Measurements from ENCODE around the gene TRIM62.

DNA sequence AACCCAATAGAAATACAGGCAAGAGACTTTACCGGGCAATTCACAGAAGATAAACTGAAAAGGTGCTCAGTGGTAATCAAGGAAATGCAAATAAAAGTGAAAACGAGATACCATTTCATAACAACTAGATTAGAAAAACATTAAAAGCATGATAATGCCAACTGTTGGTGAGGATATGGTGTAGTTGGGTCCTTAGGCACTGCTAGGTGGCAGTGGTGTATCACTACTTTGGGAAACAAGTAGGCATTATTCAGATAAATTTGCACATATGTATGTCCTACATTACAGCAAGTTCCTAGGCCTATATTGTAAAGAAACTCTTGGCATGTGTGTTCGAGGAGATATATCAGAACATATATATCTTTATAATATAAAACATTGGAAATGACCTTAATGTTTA, 69.9 kb downstream of the TRIM62 start:
- TF ChIP-seq, protein P1, sequence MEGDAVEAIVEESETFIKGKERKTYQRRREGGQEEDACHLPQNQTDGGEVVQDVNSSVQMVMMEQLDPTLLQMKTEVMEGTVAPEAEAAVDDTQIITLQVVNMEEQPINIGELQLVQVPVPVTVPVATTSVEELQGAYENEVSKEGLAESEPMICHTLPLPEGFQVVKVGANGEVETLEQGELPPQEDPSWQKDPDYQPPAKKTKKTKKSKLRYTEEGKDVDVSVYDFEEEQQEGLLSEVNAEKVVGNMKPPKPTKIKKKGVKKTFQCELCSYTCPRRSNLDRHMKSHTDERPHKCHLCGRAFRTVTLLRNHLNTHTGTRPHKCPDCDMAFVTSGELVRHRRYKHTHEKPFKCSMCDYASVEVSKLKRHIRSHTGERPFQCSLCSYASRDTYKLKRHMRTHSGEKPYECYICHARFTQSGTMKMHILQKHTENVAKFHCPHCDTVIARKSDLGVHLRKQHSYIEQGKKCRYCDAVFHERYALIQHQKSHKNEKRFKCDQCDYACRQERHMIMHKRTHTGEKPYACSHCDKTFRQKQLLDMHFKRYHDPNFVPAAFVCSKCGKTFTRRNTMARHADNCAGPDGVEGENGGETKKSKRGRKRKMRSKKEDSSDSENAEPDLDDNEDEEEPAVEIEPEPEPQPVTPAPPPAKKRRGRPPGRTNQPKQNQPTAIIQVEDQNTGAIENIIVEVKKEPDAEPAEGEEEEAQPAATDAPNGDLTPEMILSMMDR (IDR thresholded peaks at IDR 0.05): peak in 3 of 4 donors; percentile 13 to 34 (median 28)
- no peak for TF ChIP-seq POLR2A (IDR thresholded peaks at IDR 0.05)
